ENCODE data around the gene ANKRA2.
"Not testable (repeated sequence)": the region's sequence is repeated elsewhere in the genome, so short reads cannot be mapped to it uniquely, and the experiment has no call there.

ANKRA2 gene

DNA sequence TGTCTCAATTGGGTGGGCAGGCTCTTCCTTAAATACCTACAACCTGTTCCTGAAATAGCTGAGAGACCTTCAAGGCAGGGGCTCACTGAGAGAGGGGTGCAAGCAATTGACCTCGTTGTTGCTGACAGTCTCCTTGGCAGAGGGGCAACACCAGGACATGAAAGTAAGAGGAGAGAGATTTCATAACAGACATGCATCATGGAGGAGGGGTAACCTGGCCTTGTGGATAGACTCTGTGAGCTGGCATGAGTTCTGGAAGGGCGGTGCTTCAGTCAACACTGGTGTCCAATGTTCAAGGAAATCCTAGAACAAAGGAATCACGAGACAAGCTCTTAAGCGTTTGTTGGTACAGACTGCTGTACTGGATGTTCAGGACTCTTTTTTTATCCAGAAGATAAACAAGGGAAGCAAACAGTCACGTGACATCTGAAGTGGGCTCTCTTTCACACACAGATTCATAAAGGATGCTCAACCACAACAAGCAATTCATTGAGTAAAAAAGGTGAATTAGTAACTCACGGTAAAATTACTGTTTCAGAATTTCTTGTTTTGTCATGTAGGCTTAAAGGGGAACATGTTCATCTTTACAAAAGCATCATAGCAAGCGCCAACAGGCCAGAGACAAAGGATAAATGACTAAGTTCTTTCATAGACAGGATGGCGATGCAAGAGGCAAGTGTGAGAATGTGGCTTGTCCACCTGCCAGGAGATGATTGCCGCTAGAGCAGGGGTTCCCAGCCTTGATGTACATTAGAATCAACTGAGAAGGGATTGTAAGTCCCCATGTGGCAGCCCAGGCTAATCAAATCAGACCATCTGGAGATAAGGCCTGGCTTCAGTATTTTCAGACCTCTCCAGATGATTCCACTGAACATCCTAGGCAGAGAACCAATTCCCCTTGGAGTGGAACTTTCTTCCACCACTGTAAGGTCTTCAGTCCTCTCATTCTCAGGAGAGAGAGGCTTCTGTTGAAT is 20.7 kb downstream of the ANKRA2 start:
- no peak for DNase-seq

DNA sequence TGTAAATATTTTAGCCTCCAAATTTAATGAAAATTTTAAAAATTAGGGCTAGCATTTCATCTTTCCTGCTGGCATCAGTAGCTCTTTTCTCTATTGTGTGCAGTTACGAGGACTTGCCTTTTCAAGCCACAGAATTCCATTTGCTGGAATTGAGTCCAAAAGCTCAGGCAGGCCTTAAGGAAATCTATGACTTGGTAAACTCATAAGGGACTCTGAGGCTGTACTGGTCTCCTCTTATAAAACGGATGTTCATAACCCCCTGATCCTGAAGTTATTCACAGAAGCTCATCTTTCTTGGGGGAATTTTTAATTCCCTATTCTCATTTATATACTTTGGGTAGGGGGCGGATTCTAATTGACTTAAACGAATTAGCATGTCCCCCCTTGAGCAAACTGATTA is 23.4 kb downstream of the ANKRA2 start:
- DNase-seq: no peak

DNA sequence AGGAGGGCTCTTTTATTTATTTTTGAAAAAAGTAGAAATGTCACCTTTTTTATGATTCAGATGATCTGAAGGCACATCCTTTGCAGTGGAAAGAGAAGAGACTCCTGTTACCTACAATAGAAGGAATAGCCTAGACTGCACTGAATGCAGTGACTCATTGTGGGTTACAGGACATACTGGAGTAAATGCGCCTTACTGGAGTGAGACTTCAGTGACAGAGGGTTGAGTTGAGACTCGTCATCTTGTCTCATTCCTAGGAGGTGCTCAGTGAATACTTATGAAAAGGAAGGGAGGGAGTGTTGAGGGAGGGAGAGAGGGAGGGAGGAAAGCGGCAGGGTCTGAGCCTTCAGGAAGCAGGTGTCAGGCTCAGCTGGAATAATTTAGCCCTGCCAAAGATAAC is 25.2 kb downstream of the ANKRA2 start:
- no peak for DNase-seq

DNA sequence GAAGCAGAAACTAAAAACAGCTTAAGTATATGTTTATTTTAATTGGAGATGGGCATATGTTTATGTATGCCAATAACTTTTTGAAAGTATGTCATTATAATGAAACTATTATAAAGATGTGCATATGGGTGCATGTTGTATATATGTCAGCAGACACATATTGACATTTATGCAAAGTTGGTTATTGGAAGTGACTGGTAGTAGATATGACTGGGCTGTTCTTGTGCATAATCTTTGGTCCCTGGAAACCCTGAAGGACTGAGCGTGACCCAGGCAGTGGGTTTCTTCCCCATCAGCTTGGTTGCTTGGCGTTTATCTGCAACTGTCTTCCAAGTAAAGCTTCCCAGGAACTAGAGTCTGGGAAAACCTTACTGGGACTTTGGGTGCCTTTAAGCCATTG is 25.7 kb downstream of the ANKRA2 start:
- no peak for DNase-seq

DNA sequence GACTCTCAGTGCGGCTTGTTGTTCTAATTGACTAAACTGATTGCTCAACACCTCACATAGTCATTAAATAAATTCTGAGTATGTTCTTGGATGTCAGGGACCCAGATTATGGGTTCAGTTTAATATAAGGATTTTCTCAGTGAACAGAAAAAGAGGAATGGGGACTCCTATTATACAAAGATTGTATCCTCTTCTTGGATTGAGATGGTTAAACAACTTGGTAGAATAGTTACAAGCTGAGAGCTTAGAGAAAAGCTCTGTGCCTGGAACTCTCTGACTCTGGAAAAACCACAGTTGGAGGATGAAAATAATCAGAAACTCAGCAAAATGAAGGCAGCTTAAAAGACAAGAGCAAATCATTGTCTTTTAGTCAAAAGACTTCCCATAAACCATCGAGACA is 30.5 kb downstream of the ANKRA2 start:
- DNase-seq: no peak

DNA sequence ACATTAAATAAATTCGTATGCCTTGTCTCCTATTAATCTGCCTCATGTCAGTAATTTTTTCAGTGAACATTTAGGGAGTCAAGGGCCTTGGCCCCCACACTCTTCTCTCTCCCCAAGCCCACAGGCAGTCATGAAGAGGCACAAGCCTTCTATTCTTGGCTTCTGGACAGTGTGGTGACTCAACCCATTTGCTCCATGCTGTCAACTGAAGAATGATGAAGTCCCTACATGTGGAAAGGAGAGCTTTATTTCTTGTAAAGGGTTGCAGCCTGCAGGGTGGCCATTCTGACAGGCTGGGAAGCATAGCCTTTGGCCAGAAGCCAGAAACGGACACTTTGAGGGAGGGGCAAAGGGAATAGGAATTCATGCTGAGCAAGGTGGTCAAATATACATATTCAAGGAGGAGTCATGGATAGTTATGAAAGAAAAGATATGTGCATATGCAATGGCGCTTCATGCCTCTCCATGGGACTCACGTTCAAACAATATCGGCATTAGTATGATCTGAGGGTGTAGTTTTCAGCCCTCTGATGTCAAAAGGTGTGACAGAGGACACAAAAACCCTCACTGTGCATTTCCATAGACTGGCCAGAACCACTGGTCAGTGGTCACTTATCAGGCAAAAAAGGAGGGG is 31.3 kb downstream of the ANKRA2 start:
- DNase-seq: no peak

GRCh38 chr5:73532195-73532594 is 33.2 kb downstream of the ANKRA2 start:
- no peak for DNase-seq

DNA sequence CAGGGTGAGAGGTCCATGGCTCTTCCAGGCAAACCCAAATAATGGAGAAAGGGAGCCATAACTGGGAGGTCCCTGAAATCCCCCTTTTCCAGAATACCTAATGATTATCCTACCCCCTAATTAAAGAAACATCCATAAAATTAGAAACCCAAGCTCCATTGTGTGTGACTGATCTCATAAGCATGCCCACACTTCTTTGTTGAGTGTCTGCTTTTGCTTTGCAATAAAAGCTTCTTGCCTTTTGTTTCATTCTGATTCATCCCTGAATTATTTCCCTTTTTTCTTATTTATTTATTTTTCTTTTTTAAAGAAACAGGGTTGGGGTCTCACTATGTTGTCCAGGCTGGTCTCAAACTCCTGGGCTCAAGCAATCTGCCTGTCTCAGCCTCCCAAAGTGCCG is 34.1 kb downstream of the ANKRA2 start:
- no peak for DNase-seq

DNA sequence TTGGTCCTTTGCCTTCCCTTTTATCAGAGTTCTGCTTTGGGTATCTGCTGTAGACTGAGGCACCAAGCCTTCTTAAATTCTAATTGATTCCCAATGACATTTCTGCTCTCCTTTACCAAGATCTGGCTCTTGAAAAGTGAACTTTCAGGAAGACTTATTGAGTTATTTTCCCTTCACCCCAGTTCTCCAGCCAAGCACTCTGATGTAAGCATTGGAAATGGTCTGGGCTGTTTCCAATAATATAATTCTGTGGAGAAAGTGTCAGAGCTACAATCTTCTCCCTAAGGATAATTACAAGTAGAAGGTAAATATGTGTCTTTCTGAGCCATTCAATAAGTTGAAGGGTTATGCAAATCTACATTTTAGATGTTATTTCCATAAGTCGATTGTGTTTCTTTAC is 36.4 kb downstream of the ANKRA2 start:
- DNase-seq: no peak

GRCh38 chr5:73528248-73528647 is 37.2 kb downstream of the ANKRA2 start:
- no peak for DNase-seq

DNA sequence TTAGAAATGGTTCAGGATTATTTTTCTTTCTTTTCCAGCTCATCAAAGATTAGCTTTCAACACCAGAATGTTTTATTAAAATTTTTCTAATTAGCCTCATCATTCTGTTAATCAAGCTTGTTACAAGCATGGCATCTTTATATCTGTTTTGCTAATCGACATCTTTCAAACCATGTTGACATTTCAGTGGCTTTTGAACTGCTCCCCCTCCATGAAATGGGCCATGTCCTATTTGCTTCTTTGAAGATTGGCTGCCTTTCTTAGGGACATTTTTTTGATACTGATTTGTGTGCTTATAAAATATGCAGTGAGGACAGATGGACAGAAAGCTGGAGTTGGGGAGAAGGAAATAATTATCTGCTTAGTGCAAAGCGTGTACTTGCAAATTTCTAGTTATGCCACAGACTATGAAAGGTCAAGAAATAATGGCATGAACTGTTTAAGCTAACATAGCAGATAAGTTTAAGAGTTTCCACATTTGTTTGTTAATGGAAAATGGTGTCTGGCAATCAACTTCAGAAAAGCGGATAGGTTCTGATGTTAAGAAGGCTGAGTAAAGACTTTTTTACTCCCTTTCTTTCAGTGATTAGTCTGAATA is 39.7 kb downstream of the ANKRA2 start:
- DNase-seq: no peak

- DNase-seq: no peak
Measured at GRCh38 chr5:73523861-73524260, 41.6 kb downstream of the ANKRA2 start.

DNA sequence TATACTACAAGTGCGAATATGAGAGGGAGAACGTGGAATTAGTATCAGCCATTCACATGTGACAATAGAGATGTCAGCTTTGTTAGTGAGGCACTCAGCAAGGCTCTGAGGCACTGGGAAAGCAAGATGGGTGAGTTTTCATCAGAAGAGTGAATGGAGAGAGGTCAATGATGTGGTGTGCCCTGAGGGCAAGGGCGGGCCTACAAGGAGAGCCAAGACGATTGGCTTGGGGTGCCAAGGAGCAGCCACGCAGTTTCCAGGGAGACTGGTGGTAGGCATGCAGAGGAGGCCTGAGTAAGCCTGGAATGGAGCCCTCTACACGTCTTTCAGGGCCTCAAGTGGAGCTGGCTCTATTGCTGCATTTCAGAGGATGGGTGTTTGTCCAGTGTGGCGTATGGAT is 42.5 kb downstream of the ANKRA2 start:
- no peak for DNase-seq

DNA sequence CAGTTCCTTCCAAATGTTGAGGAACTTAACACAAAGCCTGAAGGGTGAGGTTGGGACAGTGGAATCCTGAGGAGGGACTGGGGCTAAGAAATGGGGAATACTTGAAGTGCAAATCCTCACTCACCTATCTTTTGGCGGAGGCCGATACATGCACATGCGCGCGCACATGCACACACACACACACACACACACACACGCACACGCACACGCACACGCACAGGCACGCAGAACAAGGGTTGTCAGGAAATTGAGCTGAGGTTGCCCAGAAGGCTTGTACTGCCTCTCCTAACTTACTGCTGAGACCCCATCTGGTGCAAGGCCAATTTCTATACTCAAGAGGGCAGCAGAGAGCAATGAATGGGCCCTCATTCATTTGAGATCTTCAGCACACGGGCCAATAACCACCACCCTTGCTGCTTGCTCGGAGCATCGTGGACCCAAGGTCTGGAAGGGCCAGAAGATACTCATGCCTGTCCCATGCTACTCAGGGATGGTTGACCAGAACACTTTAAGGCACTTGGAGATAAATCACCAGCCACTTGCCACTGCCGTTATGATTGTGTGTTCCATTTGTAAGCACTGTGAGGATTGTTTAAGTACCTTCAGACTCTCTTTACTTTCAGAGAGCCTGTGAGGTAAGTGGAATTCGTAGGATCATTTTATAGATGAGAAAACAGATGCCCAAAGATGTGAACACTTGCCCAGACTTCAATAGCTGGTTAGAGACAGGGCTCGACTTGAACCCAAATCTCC is 45.7 kb downstream of the ANKRA2 start:
- DNase-seq: peak; percentile 80

DNA sequence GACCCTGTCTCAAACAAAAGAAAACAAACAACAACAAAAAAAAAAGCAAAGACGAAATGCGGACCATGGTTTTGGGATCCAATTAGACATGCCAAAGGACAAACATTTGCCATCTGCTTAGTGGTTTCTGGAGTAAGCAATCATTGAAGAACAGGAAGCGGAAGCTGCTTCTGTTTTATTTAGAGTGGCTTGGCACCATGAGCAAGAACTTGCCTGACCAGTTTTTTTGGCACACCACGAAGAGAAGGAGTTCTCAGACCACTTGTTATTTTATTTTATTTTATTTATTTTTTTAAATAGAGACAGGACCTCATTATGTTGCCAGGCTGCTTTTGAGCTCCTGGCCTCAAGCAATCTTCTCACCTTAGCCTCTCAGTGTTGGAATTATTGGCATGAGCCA is 50.2 kb downstream of the ANKRA2 start:
- no peak for DNase-seq

DNA sequence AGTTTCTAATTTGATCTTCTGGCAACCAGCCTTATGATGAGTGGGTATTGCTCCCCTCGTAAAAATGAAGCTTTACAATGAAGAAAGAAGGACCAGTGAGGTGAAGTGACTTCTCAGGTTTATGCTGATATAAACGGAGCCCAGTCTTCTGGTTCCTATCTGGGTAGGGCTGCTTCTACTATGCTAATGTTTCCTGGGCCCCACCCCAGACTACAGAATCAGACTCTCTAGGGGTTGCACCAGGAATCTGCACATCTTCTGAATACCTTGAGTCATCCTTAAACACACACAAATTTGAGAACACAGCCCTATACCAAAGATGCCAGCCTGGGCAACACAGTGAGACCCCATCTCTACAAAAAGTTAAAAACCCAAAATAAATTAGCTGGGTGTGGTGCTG is 51.0 kb downstream of the ANKRA2 start:
- DNase-seq: no peak

DNA sequence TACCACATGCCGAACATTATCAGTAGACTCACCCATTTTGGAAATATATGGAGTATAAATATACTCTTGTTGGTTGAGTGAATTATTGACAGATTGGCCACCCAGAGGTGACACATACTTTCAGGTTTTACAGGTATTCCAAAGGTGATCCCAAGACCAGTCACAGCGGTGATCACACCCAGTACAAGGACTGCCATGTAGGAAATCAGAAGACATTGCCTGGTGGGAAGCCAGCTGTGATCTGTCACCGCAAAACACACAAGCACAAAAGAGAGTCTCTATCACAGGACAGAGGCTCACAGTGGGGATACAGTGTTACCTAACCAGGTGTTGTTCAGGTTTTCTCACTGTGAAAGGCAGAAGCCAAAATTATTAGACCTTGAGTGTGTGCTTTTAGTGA is 51.4 kb downstream of the ANKRA2 start:
- DNase-seq: no peak

- DNase-seq: not testable (repeated sequence)
Measured at GRCh38 chr5:73508521-73508920, 56.9 kb downstream of the ANKRA2 start.

- DNase-seq: no peak
Measured at GRCh38 chr5:73507062-73507461, 58.4 kb downstream of the ANKRA2 start.

- no peak for DNase-seq
Measured at GRCh38 chr5:73506459-73506955, 58.9 kb downstream of the ANKRA2 start.
